GM23338 (cell line): ENCODE measurements around the gene KATNAL1. TPM values are rescaled to one million over a fixed set of nuclear protein-coding genes. Genes with fewer than 3 reads are reported as not detected.
A peak's percentile ranks its signal among the peaks of the same experiment; 100 is the strongest.

ENCODE experiments used
- ATAC-seq: fragments of 200-7000 bp; cut with Tn5 transposase; 3 replicates; pipeline ENCODE4 v1.9.1; 2020
- DNase-seq: peaks from one replicate; pipeline ENCODE4 v3.0.0-alpha.2; 2015; ENCODE audit warnings: low spot score
- H2AFZ ChIP-seq: fragments of 200-600 bp; sonication (generic); 2 replicates; pipeline ENCODE4 v1.8.0; 2016; ENCODE audit warnings: antibody characterized with exemption, mild to moderate bottlenecking, moderate library complexity
- H3F3A ChIP-seq: fragments of 200-600 bp; sonication (generic); replicated peaks from 2 replicates; pipeline ENCODE4 v1.8.0; 2017; ENCODE audit warnings: antibody characterized with exemption, mixed run types, low read depth
- H3K27ac ChIP-seq: fragments of 200-600 bp; sonication (generic); 2 replicates; pipeline ENCODE4 v1.6.1; 2016; ENCODE audit warnings: low read depth
- H3K27me3 ChIP-seq: fragments of 200-600 bp; sonication (generic); 2 replicates; pipeline ENCODE4 v1.8.0; 2016; ENCODE audit warnings: mild to moderate bottlenecking, mixed run types, moderate library complexity; ENCODE audit not compliant: insufficient read depth
- H3K36me3 ChIP-seq: fragments of 200-600 bp; sonication (generic); 2 replicates; pipeline ENCODE4 v1.8.0; 2016; ENCODE audit warnings: mild to moderate bottlenecking; ENCODE audit not compliant: insufficient read depth
- H3K4me1 ChIP-seq: fragments of 200-600 bp; sonication (generic); 2 replicates; pipeline ENCODE4 v1.8.0; 2016; ENCODE audit warnings: mild to moderate bottlenecking, moderate library complexity; ENCODE audit not compliant: insufficient read depth
- H3K4me2 ChIP-seq: fragments of 200-600 bp; sonication (generic); 2 replicates; pipeline ENCODE4 v1.7.1; 2017; ENCODE audit warnings: mixed run types
- H3K4me3 ChIP-seq: fragments of 200-600 bp; sonication (generic); 2 replicates; pipeline ENCODE4 v1.6.1; 2016; ENCODE audit warnings: mixed run types
- H3K79me2 ChIP-seq: fragments of 200-600 bp; sonication (generic); replicated peaks from 2 replicates; pipeline ENCODE4 v1.8.0; 2017; ENCODE audit warnings: mild to moderate bottlenecking; ENCODE audit not compliant: insufficient read depth
- H3K9me2 ChIP-seq: fragments of 200-600 bp; sonication (generic); 2 replicates; pipeline ENCODE4 v1.8.0; 2017; ENCODE audit not compliant: insufficient read depth
- H4K20me1 ChIP-seq: fragments of 200-600 bp; sonication (generic); replicated peaks from 2 replicates; pipeline ENCODE4 v1.8.0; 2017; ENCODE audit warnings: mild to moderate bottlenecking; ENCODE audit not compliant: insufficient read depth
- H3K27ac Mint-ChIP-seq: 2 replicates; pipeline ENCODE4 v1.8.0; 2020; ENCODE audit warnings: inconsistent platforms, mild to moderate bottlenecking, moderate library complexity, mixed read lengths
- H3K27me3 Mint-ChIP-seq: 3 replicates; pipeline ENCODE4 v1.8.0; 2022; ENCODE audit warnings: low read depth, mild to moderate bottlenecking, moderate library complexity, mixed read lengths, inconsistent platforms; ENCODE audit not compliant: insufficient read depth, poor library complexity
- H3K36me3 Mint-ChIP-seq: 3 replicates; pipeline ENCODE4 v1.8.0; 2021; ENCODE audit warnings: low read depth, mild to moderate bottlenecking, inconsistent platforms, moderate library complexity, mixed read lengths
- H3K4me1 Mint-ChIP-seq: 3 replicates; pipeline ENCODE4 v1.8.0; 2020; ENCODE audit warnings: mild to moderate bottlenecking, inconsistent platforms, mixed read lengths
- H3K4me3 Mint-ChIP-seq: 3 replicates; pipeline ENCODE4 v1.8.0; 2021; ENCODE audit warnings: moderate library complexity, mild to moderate bottlenecking, inconsistent platforms, mixed read lengths
- H3K9me3 Mint-ChIP-seq: 3 replicates; pipeline ENCODE4 v1.8.0; 2020; ENCODE audit warnings: moderate library complexity, mild to moderate bottlenecking, inconsistent platforms, mixed read lengths
- CTCF ChIP-seq, 2 experiments: fragments of 200-600 bp in 1 of 2; sonication (generic) in 1 of 2; conservative IDR thresholded peaks; 2 replicates each; pipeline versions ENCODE4 v1.5.1 to v1.6.1; 2016 to 2017; ENCODE audit warnings: antibody characterized with exemption in 2 of 2, low read depth in 2 of 2, mild to moderate bottlenecking in 2 of 2, moderate library complexity in 1 of 2
- EZH2 ChIP-seq: fragments of 200-600 bp; sonication (generic); IDR thresholded peaks from one replicate; pipeline ENCODE4 v1.8.0; 2017; ENCODE audit warnings: antibody characterized with exemption, mild to moderate bottlenecking, low read depth; ENCODE audit not compliant: unreplicated experiment
- EZH2phosphoT487 ChIP-seq: fragments of 200-600 bp; sonication (generic); IDR thresholded peaks from one replicate; pipeline ENCODE4 v1.8.1; 2018; ENCODE audit warnings: antibody characterized with exemption; ENCODE audit not compliant: unreplicated experiment
- JUNB ChIP-seq: IDR thresholded peaks from one replicate; pipeline ENCODE4 v1.6.1; 2016; ENCODE audit warnings: antibody characterized with exemption; ENCODE audit not compliant: unreplicated experiment
- NANOG ChIP-seq: IDR thresholded peaks from 2 replicates; pipeline ENCODE4 v1.6.1; 2016; ENCODE audit warnings: antibody characterized with exemption, borderline replicate concordance
- POLR2AphosphoS5 ChIP-seq: IDR thresholded peaks from 2 replicates; pipeline ENCODE4 v1.6.1; 2016; ENCODE audit warnings: antibody characterized with exemption, low read depth
- STAT1 ChIP-seq: IDR thresholded peaks from one replicate; pipeline ENCODE4 v1.6.1; 2016; ENCODE audit warnings: antibody characterized with exemption; ENCODE audit not compliant: unreplicated experiment
- long read RNA-seq: library from polyadenylated mRNA; unstranded; transcript quantifications from one replicate; pipeline ENCODE4 v2.0.0, GENCODE V29; 2020; ENCODE audit not compliant: unreplicated experiment
- polyA plus RNA-seq: library from polyadenylated mRNA; unstranded; fragments of >200 nt; fragmentation: Nextera tagmentation; extraction: Ambion mirVana; gene quantifications from 2 replicates; pipeline ENCODE4 v1.2.1, GENCODE V29; 2016
- total RNA-seq: library from RNA; depleted of rRNA; stranded (reverse); fragments of >200 nt; shearing (Covaris generic); gene quantifications from 2 replicates; pipeline ENCODE4 v1.2.3, GENCODE V29; 2014; rRNA removed
- TF ChIP-seq, protein P1 (sequence below): IDR thresholded peaks from one replicate; pipeline ENCODE4 v1.6.1; 2018; ENCODE audit warnings: antibody characterized with exemption; ENCODE audit not compliant: unreplicated experiment

KATNAL1 gene
- total RNA-seq (11.5 and 14.3 TPM in 2 replicates), polyA plus RNA-seq (6.0 and 6.1 TPM in 2 replicates)
- long read RNA-seq, full-length matches to known transcripts = 3 of 4 reads
- long read RNA-seq, partial matches to known transcripts = 0 of 4 reads
- long read RNA-seq, other reads (novel, unspliced or antisense) = 1 of 4 reads

GRCh38 chr13:30307194-30307970 is at the start of gene KATNAL1:
Gene KATNAL1 (minus strand): TSS chr13:30307551. CDS start chr13:30283777, 23,774 bp downstream.
- Histone ChIP-seq H3K27ac (peak within 1 kb of the TSS; percentile 62; the same call in 1 of the 2 replicates), H3K4me3 (peak within 1 kb of the TSS; percentile 72), H3K9me2 (no peaks in the 10 kb centered on the region), H3K27me3 (no peaks in the 10 kb centered on the region), H2AFZ (peak within 1 kb of the TSS; percentile 90), H3K79me2 (peaks cover 44% of the 10 kb centered on the region), H3K4me2 (peak within 1 kb of the TSS; percentile 79), H3K36me3 (no peaks in the 10 kb centered on the region), H4K20me1 (no peaks in the 10 kb centered on the region), H3K4me1 (peaks cover 11% of the 10 kb centered on the region), H3F3A (no peaks in the 10 kb centered on the region)
- ATAC-seq (peak; percentile 72), DNase-seq (peak; percentile 83)
- H3K4me3 Mint-ChIP-seq = peak within 1 kb of the TSS; percentile 85
- no peaks in the 10 kb centered on the region for H3K36me3 Mint-ChIP-seq
- H3K9me3 Mint-ChIP-seq = no peaks in the 10 kb centered on the region
- TF ChIP-seq POLR2AphosphoS5 = no peak
- no peak for TF ChIP-seq EZH2
- no peak for TF ChIP-seq CTCF (conservative IDR thresholded peaks at IDR 0.05; ENCODE audit: low read depth in 2 of 2)
- TF ChIP-seq EZH2phosphoT487 = no peak
- TF ChIP-seq, protein P1, sequence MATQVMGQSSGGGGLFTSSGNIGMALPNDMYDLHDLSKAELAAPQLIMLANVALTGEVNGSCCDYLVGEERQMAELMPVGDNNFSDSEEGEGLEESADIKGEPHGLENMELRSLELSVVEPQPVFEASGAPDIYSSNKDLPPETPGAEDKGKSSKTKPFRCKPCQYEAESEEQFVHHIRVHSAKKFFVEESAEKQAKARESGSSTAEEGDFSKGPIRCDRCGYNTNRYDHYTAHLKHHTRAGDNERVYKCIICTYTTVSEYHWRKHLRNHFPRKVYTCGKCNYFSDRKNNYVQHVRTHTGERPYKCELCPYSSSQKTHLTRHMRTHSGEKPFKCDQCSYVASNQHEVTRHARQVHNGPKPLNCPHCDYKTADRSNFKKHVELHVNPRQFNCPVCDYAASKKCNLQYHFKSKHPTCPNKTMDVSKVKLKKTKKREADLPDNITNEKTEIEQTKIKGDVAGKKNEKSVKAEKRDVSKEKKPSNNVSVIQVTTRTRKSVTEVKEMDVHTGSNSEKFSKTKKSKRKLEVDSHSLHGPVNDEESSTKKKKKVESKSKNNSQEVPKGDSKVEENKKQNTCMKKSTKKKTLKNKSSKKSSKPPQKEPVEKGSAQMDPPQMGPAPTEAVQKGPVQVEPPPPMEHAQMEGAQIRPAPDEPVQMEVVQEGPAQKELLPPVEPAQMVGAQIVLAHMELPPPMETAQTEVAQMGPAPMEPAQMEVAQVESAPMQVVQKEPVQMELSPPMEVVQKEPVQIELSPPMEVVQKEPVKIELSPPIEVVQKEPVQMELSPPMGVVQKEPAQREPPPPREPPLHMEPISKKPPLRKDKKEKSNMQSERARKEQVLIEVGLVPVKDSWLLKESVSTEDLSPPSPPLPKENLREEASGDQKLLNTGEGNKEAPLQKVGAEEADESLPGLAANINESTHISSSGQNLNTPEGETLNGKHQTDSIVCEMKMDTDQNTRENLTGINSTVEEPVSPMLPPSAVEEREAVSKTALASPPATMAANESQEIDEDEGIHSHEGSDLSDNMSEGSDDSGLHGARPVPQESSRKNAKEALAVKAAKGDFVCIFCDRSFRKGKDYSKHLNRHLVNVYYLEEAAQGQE = no peak
- H3K27me3 Mint-ChIP-seq = no peaks in the 10 kb centered on the region
- H3K27ac Mint-ChIP-seq = peak within 1 kb of the TSS; percentile 12; the same call in 1 of the 2 replicates
- peaks cover 31% of the 10 kb centered on the region for H3K4me1 Mint-ChIP-seq

DNA sequence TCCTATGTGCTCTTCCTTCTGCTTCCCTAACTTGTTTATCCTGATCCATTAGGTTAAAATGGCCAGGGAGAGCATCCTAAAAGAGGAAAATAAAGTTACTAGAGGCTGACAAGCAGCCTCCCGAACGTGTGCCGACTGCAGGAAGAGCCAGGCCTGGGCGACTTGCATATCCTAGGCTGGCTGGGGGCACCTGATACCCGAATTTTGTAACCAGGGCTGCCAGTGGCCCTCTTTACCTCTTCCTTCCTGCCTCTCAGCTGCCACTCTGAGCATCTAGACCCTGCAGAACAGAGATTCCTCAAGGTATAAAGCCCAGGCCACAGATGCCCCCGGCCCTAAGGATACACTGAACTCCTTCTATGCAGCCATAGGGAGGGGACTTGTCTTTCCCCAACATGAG is 48.5 kb upstream of the KATNAL1 start:
- H3K4me1 ChIP-seq = no peaks in the 10 kb centered on the region
- no peak; the same call in 1 of the 3 replicates for ATAC-seq
- no peaks in the 10 kb centered on the region for H3K79me2 ChIP-seq
- H3K4me3 ChIP-seq = no peak overlapping the region
- no peak overlapping the region for H3K27ac ChIP-seq
- H3K9me3 Mint-ChIP-seq = peaks cover 9% of the 10 kb centered on the region
- no peak overlapping the region for H3K27ac Mint-ChIP-seq
- H4K20me1 ChIP-seq = no peaks in the 10 kb centered on the region
- no peaks in the 10 kb centered on the region for H3K36me3 ChIP-seq
- H3K4me1 Mint-ChIP-seq = peaks cover 16% of the 10 kb centered on the region
- DNase-seq = no peak
- H3K27me3 ChIP-seq = no peaks in the 10 kb centered on the region
- peaks cover 7% of the 10 kb centered on the region for H3K9me2 ChIP-seq
- no peak overlapping the region for H3K4me2 ChIP-seq
- no peak overlapping the region for H3K4me3 Mint-ChIP-seq
- H3K36me3 Mint-ChIP-seq = peaks cover 9% of the 10 kb centered on the region; the same call in 1 of the 3 replicates
- peak overlapping the region; percentile 81; the same call in 1 of the 2 replicates for H2AFZ ChIP-seq
- H3F3A ChIP-seq = no peaks in the 10 kb centered on the region
- peaks cover 5% of the 10 kb centered on the region for H3K27me3 Mint-ChIP-seq
- no peak for TF ChIP-seq STAT1
- TF ChIP-seq JUNB = no peak
- TF ChIP-seq EZH2 = no peak
- TF ChIP-seq, protein P1 = no peak
- TF ChIP-seq CTCF (conservative IDR thresholded peaks at IDR 0.05; ENCODE audit: low read depth in 2 of 2) = no peak
- TF ChIP-seq NANOG = no peak
